Pancreas (tissue), 10 donors: Measurements from ENCODE around the gene PPIF. TPM values are rescaled to one million over a fixed set of nuclear protein-coding genes. Genes with fewer than 3 reads are reported as not detected.
A peak's percentile ranks its signal among the peaks of the same experiment; 100 is the strongest.

Source experiments
- ATAC-seq, 4 donors: fragments of 200-7000 bp; cut with Tn5 transposase; one replicate each; pipeline versions ENCODE4 v1.8.0 to v1.9.1; 2020; ENCODE audit warnings: mild to moderate bottlenecking in 4 of 4, moderate library complexity in 4 of 4
- DNase-seq, 6 donors: peaks; one replicate each; pipeline ENCODE4 v3.0.0-alpha.2; 2020
- FAIRE-seq: peaks from 2 replicates; lab custom pipeline; 2012; peaks lifted over from hg19 to GRCh38; lab: Jason Lieb, UNC
- H3K27ac ChIP-seq, 4 donors: fragments of 200-600 bp; sonication (generic); 1 replicate in 3 of 4; 2 replicates in 1 of 4; pipeline versions ENCODE4 v1.5.0 to v1.8.0; 2020
- H3K27me3 ChIP-seq, 4 donors: fragments of 200-600 bp; one replicate each; pipeline ENCODE4 v1.8.0; 2021
- H3K36me3 ChIP-seq, 3 donors: fragments of 200-600 bp; sonication (generic) in 1 of 3; one replicate each; pipeline versions ENCODE4 v1.5.0 to v1.8.0; 2020 to 2021
- H3K4me1 ChIP-seq, 3 donors: fragments of 200-600 bp; one replicate each; pipeline ENCODE4 v1.8.0; 2021
- H3K4me3 ChIP-seq, 4 donors: fragments of 200-600 bp; sonication (generic) in 2 of 4; one replicate each; pipeline versions ENCODE4 v1.5.0 to v1.8.0; 2020 to 2021
- H3K9me3 ChIP-seq, 4 donors: fragments of 200-600 bp; one replicate each; pipeline ENCODE4 v1.8.0; 2021
- WGBS, 2 donors: extraction: QIAGEN DNeasy Blood & Tissue Kit; methylation state at CpG; one replicate each; pipeline ENCODE4 v1.1.7; 2013; 5-methylcytosine and 5-hydroxymethylcytosine counted together
- intact Hi-C, 3 donors: fragments of 100-400 bp; cut with DNase I; formaldehyde crosslinking; loops; one replicate each; pipeline versions ENCODE4 v1.11.1 to v1.14.2; 2022
- polyA plus RNA-seq, 2 donors: library from polyadenylated mRNA; stranded (reverse); fragments of 200-250 nt; gene quantifications; one replicate each; pipeline ENCODE4 v1.2.3, GENCODE V29; 2013
- total RNA-seq, 6 donors: library from RNA; stranded (reverse); fragmentation: NEBNext Ultra II Directional in 4 of 6; extraction: Animal tissue kit (Norgen Biotek cat#: 25700) in 4 of 6; gene quantifications; one replicate each; pipeline versions ENCODE4 v1.2.1 to v1.2.4, GENCODE V29; 2021 to 2023
- TF ChIP-seq, protein P1 (sequence below), 4 donors: fragments of 200-600 bp; sonication (generic) in 3 of 4; IDR thresholded peaks; one replicate each; pipeline versions ENCODE4 v1.5.0 to v1.8.0; 2021; ENCODE audit warnings: antibody characterized with exemption in 4 of 4
- donor health status: healthy with polysubstance abuse.
- donor health status: DM: no; HTN: no; CAD: no; lungs with moderate emphysema.
- donor health status: DM: no; HTN: no; CAD: no.
- donor health status: control.
- donor health status: control.
- donor health status: Bipolar disorder and iron deficiency.
- donor health status: DM: yes; HTN: yes; CAD: no.
- donor health status: DM: no; HTN: no; CAD: no.
- donor health status: DM: no; HTN: no; CAD: no.
- donor health status: DM: yes; HTN: yes; CAD: no.

PPIF gene
- total and polyA plus RNA-seq, 8 donors, result 21.2 to 61.8 (median 42.0) TPM

DNA sequence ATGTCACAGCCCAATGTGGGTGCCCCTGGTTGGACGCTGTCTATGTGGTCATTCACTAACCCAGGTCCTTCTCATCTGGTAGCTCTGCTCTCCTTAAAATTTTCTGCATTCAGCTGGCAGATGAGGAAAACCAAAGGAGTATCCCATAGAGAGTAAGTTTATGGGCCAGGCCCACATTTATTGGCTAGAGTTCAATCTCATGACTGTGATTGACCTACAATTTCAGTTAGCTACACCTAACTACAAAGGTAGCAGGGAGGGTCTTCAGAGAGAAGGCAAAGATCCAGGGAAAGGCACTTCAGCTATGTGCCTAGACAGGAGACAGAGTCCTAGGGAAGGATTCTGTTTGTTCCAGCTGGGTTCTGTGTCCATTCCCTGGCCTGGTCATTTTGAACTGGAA, 23.7 kb upstream of the PPIF start:
- Histone ChIP-seq H3K36me3 (no peaks in the 10 kb centered on the region), H3K4me3 (no peak overlapping the region), H3K9me3 (no peaks in the 10 kb centered on the region), H3K4me1 (no peaks in the 10 kb centered on the region), H3K27me3 (no peaks in the 10 kb centered on the region), H3K27ac (no peak overlapping the region)
- 95 to 100% methylated on average over 1 of the region's 1 CpG for WGBS, 2 donors
- FAIRE-seq (no peak), DNase-seq (no peak), ATAC-seq (no peak)
- intact Hi-C loops, result no loop called here
- TF ChIP-seq, protein P1, sequence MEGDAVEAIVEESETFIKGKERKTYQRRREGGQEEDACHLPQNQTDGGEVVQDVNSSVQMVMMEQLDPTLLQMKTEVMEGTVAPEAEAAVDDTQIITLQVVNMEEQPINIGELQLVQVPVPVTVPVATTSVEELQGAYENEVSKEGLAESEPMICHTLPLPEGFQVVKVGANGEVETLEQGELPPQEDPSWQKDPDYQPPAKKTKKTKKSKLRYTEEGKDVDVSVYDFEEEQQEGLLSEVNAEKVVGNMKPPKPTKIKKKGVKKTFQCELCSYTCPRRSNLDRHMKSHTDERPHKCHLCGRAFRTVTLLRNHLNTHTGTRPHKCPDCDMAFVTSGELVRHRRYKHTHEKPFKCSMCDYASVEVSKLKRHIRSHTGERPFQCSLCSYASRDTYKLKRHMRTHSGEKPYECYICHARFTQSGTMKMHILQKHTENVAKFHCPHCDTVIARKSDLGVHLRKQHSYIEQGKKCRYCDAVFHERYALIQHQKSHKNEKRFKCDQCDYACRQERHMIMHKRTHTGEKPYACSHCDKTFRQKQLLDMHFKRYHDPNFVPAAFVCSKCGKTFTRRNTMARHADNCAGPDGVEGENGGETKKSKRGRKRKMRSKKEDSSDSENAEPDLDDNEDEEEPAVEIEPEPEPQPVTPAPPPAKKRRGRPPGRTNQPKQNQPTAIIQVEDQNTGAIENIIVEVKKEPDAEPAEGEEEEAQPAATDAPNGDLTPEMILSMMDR (IDR thresholded peaks at IDR 0.05), result no peak

DNA sequence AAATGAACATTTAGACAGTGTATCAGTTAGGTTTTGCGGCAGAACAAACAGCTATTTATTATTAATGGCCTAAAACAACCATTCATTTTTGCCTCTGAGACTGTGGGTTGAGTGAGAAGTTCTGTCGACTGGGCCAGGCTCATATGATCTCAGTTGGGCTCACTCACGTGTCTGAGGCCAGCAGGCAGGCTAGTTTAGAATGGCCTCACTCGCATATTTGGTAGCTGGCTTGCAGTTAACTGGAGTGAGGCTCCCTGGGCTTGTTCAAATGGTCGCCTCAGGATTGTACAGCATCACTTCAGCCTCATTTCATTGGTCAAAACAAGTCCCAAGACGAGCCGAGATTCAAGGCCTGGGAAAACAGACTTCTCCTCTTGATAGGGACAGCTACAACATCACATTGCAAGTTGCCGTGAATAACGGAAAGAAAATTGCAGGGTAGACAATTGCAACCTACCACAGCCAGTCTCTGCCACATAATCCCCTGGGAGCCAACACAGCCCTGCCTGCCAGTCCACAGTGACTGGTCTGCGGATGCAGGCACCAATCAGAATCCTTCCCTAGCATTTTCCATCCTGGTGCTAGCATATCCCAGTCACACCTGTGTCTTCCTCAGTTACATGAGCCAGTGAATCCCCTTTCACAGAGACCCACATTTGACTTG, 23.1 kb upstream of the PPIF start:
- Histone ChIP-seq H3K4me3 (no peak overlapping the region), H3K27me3 (no peaks in the 10 kb centered on the region), H3K9me3 (no peaks in the 10 kb centered on the region), H3K27ac (no peak overlapping the region), H3K4me1 (no peaks in the 10 kb centered on the region), H3K36me3 (no peaks in the 10 kb centered on the region)
- no peak for ATAC-seq
- TF ChIP-seq, protein P1 (IDR thresholded peaks at IDR 0.05), result no peak
- intact Hi-C loops, result no loop called here
- WGBS, 2 donors, result 83% methylated on average over 10 of the region's 10 CpGs
- no peak for FAIRE-seq
- no peak for DNase-seq

DNA sequence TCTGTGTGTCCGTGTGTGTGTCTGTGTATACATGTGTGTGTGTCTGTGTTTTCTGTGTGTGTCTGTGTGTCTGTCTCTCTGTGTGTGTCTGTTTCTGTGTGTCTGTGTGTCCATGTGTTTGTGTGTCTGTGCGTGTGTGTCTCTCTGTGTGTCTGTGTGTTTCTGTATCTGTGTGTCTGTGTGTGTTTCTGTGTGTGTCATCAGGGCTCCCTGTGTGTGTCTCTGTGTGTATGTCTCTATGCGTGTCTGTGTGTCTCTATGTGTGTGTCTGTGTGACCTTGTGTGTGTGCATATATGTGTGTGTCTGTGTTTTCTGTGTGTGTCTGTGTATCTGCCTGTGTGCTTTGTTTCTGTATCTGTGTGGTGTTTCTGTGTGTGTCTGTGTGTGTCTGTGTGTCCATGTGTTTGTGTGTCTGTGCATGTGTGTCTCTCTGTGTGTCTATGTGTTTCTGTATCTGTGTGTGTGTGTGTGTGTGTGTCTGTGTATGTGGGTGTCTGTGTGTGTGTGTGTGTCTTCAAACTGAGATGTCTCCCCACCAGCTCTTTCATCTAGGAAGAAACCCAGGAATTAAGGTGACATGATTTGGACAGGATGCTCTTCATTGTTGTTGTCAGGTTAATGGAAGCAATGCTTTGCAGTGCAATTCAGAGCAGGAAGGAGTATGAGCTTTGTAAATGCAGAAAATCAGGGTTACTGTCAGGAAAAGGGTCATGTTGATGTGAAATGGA, 20.7 kb upstream of the PPIF start:
- DNase-seq (no peak), FAIRE-seq (no peak), ATAC-seq (no peak)
- H3K4me3 ChIP-seq, result no peak overlapping the region
- H3K27ac ChIP-seq, result no peak overlapping the region
- TF ChIP-seq, protein P1 (IDR thresholded peaks at IDR 0.05), result no peak
- H3K36me3 ChIP-seq, result no peaks in the 10 kb centered on the region
- H3K27me3 ChIP-seq, result no peaks in the 10 kb centered on the region
- no peaks in the 10 kb centered on the region for H3K4me1 ChIP-seq
- WGBS, 2 donors, result 85 to 91% methylated on average over 3 of the region's 3 CpGs
- intact Hi-C loops, result no loop called here
- no peaks in the 10 kb centered on the region for H3K9me3 ChIP-seq

DNA sequence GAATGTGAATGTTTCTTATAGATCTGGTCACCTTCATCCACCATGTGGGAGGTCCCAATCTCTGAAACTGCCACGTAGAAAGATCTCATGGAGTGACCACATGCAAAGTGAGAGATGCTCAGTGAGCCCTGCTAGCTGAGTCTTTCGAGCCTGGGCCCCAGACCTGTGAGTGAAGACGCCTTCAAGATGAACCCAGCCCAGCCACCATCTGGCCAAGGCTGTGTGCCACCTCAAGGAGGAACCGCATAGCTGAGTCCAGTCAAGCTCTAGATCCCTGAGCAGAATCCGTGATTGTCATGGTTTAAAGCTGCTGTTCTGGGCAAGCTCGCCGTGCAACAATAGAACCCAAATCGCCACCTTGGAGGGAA, 20.2 kb upstream of the PPIF start:
- no peak overlapping the region for H3K27ac ChIP-seq
- no peaks in the 10 kb centered on the region for H3K36me3 ChIP-seq
- intact Hi-C loops, result no loop called here
- H3K4me1 ChIP-seq, result no peaks in the 10 kb centered on the region
- ATAC-seq, result no peak
- H3K9me3 ChIP-seq, result no peaks in the 10 kb centered on the region
- WGBS, 2 donors, result 92 to 93% methylated on average over 8 of the region's 8 CpGs
- H3K27me3 ChIP-seq, result no peaks in the 10 kb centered on the region
- DNase-seq, result peak in 3 of 6 donors; percentile 2 to 34 (median 21)
- TF ChIP-seq, protein P1 (IDR thresholded peaks at IDR 0.05), result no peak
- no peak overlapping the region for H3K4me3 ChIP-seq
- no peak for FAIRE-seq
